SK-N-MC (cell line): ENCODE data around the gene TGM6.

ENCODE experiments used
- EZH2 ChIP-seq: fragments of 200-600 bp; sonication (generic); IDR thresholded peaks from one replicate; pipeline ENCODE4 v1.6.1; 2017; ENCODE audit warnings: antibody characterized with exemption
- FOXP2 ChIP-seq: optimal IDR thresholded peaks from 2 replicates; pipeline ENCODE3; 2011; ENCODE audit warnings: mild to moderate bottlenecking, moderate library complexity; ENCODE audit not compliant: insufficient read depth; ENCODE audit errors: extremely low read length, control extremely low read depth
- POLR2AphosphoS5 ChIP-seq: IDR thresholded peaks from 2 replicates; pipeline ENCODE4 v1.6.1; 2012; ENCODE audit warnings: mild to moderate bottlenecking, low read depth, low read length, borderline replicate concordance

DNA sequence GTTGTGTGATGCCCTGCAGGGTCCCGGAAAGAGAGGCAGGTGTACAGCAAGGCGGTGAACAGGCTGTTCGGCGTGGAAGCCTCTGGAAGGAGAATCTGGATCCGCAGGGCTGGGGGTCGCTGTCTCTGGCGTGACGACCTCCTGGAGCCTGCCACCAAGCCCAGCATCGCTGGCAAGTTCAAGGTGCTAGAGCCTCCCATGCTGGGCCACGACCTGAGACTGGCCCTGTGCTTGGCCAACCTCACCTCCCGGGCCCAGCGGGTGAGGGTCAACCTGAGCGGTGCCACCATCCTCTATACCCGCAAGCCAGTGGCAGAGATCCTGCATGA lies 36.5 kb downstream of the TGM6 start:
- no peak for TF ChIP-seq EZH2
- no peak for TF ChIP-seq POLR2AphosphoS5
- TF ChIP-seq FOXP2, result no peak
